ENCODE measurements around the gene PTS.

PTS gene

GRCh38 chr11:112266410-112266778, 40.2 kb downstream of the PTS start:
- no peak for DNase-seq (ENCODE audit: low read depth)

GRCh38 chr11:112267188-112267591, 41.0 kb downstream of the PTS start:
- DNase-seq (ENCODE audit: low read depth): peak; percentile 85

- peak; percentile 15 for DNase-seq (ENCODE audit: low read depth)
These were observed 42.2 kb downstream of the PTS start for GRCh38 chr11:112268406-112268805.

GRCh38 chr11:112269139-112269538, 42.9 kb downstream of the PTS start:
- DNase-seq (ENCODE audit: low read depth): no peak

GRCh38 chr11:112270551-112271180, 44.4 kb downstream of the PTS start:
- DNase-seq (ENCODE audit: low read depth): no peak

- DNase-seq (ENCODE audit: low read depth): no peak
These were observed 45.0 kb downstream of the PTS start for GRCh38 chr11:112271242-112271641.

GRCh38 chr11:112273066-112273465, 46.8 kb downstream of the PTS start:
- no peak for DNase-seq (ENCODE audit: low read depth)

- no peak for DNase-seq (ENCODE audit: low read depth)
These were observed 48.0 kb downstream of the PTS start for GRCh38 chr11:112274007-112274783.

- no peak for DNase-seq (ENCODE audit: low read depth)
These were observed 50.8 kb downstream of the PTS start for GRCh38 chr11:112277029-112277428.

GRCh38 chr11:112277941-112278340, 51.7 kb downstream of the PTS start:
- DNase-seq (ENCODE audit: low read depth): peak; percentile 70

- DNase-seq (ENCODE audit: low read depth): no peak
These were observed 52.6 kb downstream of the PTS start for GRCh38 chr11:112278803-112279202.

- peak; percentile 56 for DNase-seq (ENCODE audit: low read depth)
These were observed 53.7 kb downstream of the PTS start for GRCh38 chr11:112279901-112280267.

- peak; percentile 81 for DNase-seq (ENCODE audit: low read depth)
These were observed 54.3 kb downstream of the PTS start for GRCh38 chr11:112280268-112281126.

- DNase-seq (ENCODE audit: low read depth): no peak
These were observed 55.5 kb downstream of the PTS start for GRCh38 chr11:112281726-112282125.

All from EH (cell line).